HepG2 (cell line): ENCODE measurements around the gene IER2. TPM values are rescaled to one million over a fixed set of nuclear protein-coding genes. Genes with fewer than 3 reads are reported as not detected.

ENCODE experiments used
- IKZF5 ChIP-seq: IDR thresholded peaks from 2 replicates; pipeline ENCODE4 v1.6.1; 2018; ENCODE audit warnings: missing genetic modification reagents, mild to moderate bottlenecking, missing compliant biosample characterization
- KDM2A ChIP-seq: sonication (generic); formaldehyde crosslinking; IDR thresholded peaks from 2 replicates; pipeline ENCODE4 v1.4.0; 2020; ENCODE audit warnings: low read depth, missing genetic modification reagents, borderline replicate concordance
- MAF1 ChIP-seq: sonication (generic); formaldehyde crosslinking; IDR thresholded peaks from 2 replicates; pipeline ENCODE4 v1.5.0; 2020; ENCODE audit warnings: missing genetic modification reagents, borderline replicate concordance
- MIER3 ChIP-seq: IDR thresholded peaks from 2 replicates; pipeline ENCODE4 v1.6.1; 2016; ENCODE audit warnings: missing compliant biosample characterization, borderline replicate concordance
- NCOR1 ChIP-seq: fragments of 200-600 bp; sonication (generic); IDR thresholded peaks from 2 replicates; pipeline ENCODE4 v1.7.0; 2017; ENCODE audit warnings: antibody characterized with exemption, low read length, borderline replicate concordance
- NR2F6 ChIP-seq, 2 experiments: IDR thresholded peaks; 2 replicates each; pipeline ENCODE4 v1.6.1; 2016; ENCODE audit warnings: antibody characterized with exemption in 1 of 2, mild to moderate bottlenecking in 1 of 2
- SMAD3 ChIP-seq: sonication (generic); formaldehyde crosslinking; IDR thresholded peaks from 2 replicates; pipeline ENCODE4 v1.4.0; 2020; ENCODE audit warnings: missing genetic modification reagents
- SOX13 ChIP-seq, 3 experiments: fragments of 450-650 bp in 1 of 3; sonication (generic) in 1 of 3; formaldehyde crosslinking in 1 of 3; IDR thresholded peaks in 2 of 3; conservative IDR thresholded peaks in 1 of 3; 2 replicates each; pipeline versions ENCODE4 v1.5.0 to v1.6.1; 2016 to 2020; ENCODE audit warnings: antibody characterized with exemption in 1 of 3, mild to moderate bottlenecking in 1 of 3, missing compliant biosample characterization in 1 of 3, missing genetic modification reagents in 1 of 3, moderate library complexity in 1 of 3
- THRA ChIP-seq: sonication (generic); formaldehyde crosslinking; IDR thresholded peaks from 2 replicates; pipeline ENCODE4 v1.4.0; 2020; ENCODE audit warnings: missing genetic modification reagents, borderline replicate concordance
- ZBTB26 ChIP-seq: IDR thresholded peaks from 2 replicates; pipeline ENCODE4 v1.6.1; 2016; ENCODE audit warnings: missing compliant biosample characterization, missing genetic modification reagents, borderline replicate concordance
- ZBTB7B ChIP-seq: sonication (generic); formaldehyde crosslinking; IDR thresholded peaks from 2 replicates; pipeline ENCODE4 v1.4.0; 2020; ENCODE audit warnings: missing genetic modification reagents
- polyA plus RNA-seq, 8 experiments: library from polyadenylated mRNA; depleted of rRNA in 3 of 8; stranded (reverse) in 7 of 8; unstranded in 1 of 8; fragments of >200 nt; fragmentation: Illumina TruSeq in 4 of 8; extraction: Trizol in 4 of 8; gene quantifications; 2 replicates each; pipeline versions ENCODE4 v1.2.1 to v1.2.3, GENCODE V29; 2011 to 2016; ENCODE audit warnings: low read depth in 4 of 8, missing spikeins in 1 of 8, mixed read lengths in 1 of 8; ENCODE audit not compliant: insufficient read depth in 1 of 8
- total RNA-seq, 5 experiments: library from RNA; depleted of rRNA; stranded (reverse); fragments of >200 nt; fragmentation: Illumina TruSeq; extraction: Trizol; gene quantifications; 2 replicates each; pipeline ENCODE4 v1.2.3, GENCODE V29; 2016; ENCODE audit warnings: low read depth in 1 of 5
- TF ChIP-seq, protein P1 (sequence below): fragments of 450-650 bp; IDR thresholded peaks from 2 replicates; pipeline ENCODE4 v1.6.1; 2017; ENCODE audit warnings: mild to moderate bottlenecking
- TF ChIP-seq, protein P2 (sequence below): sonication (generic); formaldehyde crosslinking; IDR thresholded peaks from 2 replicates; pipeline ENCODE4 v1.5.1; 2020; ENCODE audit warnings: mild to moderate bottlenecking, missing genetic modification reagents
- TF ChIP-seq, protein P3 (sequence below): sonication (generic); formaldehyde crosslinking; IDR thresholded peaks from 2 replicates; pipeline ENCODE4 v1.5.0; 2020; ENCODE audit warnings: mild to moderate bottlenecking, missing genetic modification reagents
- TF ChIP-seq, protein P4 (sequence below): IDR thresholded peaks from 2 replicates; pipeline ENCODE4 v1.6.1; 2016; ENCODE audit warnings: missing genetic modification reagents, missing compliant biosample characterization

Gene IER2
- total and polyA plus RNA-seq, 2 of the 13 experiments (the other 11 are each of a cell fraction or from before 2014, with no cell fraction given) = 10.1 to 14.3 TPM

GRCh38 chr19:13195678-13196077 is 45.5 kb downstream of the IER2 start (continued):
- TF ChIP-seq MIER3 (CRISPR knock-in tag) = 0 out of 2 replicates have a peak, but pooled peaks have one; percentile 55
- TF ChIP-seq, protein P1, sequence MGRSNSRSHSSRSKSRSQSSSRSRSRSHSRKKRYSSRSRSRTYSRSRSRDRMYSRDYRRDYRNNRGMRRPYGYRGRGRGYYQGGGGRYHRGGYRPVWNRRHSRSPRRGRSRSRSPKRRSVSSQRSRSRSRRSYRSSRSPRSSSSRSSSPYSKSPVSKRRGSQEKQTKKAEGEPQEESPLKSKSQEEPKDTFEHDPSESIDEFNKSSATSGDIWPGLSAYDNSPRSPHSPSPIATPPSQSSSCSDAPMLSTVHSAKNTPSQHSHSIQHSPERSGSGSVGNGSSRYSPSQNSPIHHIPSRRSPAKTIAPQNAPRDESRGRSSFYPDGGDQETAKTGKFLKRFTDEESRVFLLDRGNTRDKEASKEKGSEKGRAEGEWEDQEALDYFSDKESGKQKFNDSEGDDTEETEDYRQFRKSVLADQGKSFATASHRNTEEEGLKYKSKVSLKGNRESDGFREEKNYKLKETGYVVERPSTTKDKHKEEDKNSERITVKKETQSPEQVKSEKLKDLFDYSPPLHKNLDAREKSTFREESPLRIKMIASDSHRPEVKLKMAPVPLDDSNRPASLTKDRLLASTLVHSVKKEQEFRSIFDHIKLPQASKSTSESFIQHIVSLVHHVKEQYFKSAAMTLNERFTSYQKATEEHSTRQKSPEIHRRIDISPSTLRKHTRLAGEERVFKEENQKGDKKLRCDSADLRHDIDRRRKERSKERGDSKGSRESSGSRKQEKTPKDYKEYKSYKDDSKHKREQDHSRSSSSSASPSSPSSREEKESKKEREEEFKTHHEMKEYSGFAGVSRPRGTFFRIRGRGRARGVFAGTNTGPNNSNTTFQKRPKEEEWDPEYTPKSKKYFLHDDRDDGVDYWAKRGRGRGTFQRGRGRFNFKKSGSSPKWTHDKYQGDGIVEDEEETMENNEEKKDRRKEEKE = no peak
- TF ChIP-seq, protein P2, sequence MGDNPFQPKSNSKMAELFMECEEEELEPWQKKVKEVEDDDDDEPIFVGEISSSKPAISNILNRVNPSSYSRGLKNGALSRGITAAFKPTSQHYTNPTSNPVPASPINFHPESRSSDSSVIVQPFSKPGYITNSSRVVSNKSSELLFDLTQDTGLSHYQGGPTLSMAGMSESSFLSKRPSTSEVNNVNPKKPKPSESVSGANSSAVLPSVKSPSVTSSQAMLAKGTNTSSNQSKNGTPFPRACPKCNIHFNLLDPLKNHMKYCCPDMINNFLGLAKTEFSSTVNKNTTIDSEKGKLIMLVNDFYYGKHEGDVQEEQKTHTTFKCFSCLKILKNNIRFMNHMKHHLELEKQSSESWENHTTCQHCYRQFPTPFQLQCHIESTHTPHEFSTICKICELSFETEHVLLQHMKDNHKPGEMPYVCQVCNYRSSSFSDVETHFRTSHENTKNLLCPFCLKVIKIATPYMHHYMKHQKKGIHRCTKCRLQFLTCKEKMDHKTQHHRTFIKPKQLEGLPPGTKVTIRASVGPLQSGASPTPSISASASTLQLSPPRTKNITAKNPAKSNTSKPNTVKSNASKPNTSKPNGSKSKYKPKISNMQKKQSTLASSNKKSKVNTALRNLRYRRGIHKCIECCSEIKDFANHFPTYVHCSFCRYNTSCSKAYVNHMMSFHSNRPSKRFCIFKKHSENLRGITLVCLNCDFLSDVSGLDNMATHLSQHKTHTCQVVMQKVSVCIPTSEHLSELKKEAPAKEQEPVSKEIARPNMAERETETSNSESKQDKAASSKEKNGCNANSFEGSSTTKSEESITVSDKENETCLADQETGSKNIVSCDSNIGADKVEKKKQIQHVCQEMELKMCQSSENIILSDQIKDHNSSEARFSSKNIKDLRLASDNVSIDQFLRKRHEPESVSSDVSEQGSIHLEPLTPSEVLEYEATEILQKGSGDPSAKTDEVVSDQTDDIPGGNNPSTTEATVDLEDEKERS (CRISPR knock-in tag) = peak; percentile 39; the same call in 1 of the 2 replicates
- TF ChIP-seq SMAD3 (CRISPR knock-in tag) = peak; percentile 45; the same call in 1 of the 2 replicates
- no peak for TF ChIP-seq NR2F6 (IDR thresholded peaks at IDR 0.05)
- peak; percentile 58; the same call in 1 of the 2 replicates for TF ChIP-seq NR2F6 (CRISPR knock-in tag; IDR thresholded peaks at IDR 0.05)
- TF ChIP-seq THRA (CRISPR knock-in tag) = peak; percentile 84; the same call in 1 of the 2 replicates
- TF ChIP-seq SOX13 (IDR thresholded peaks at IDR 0.05) = no peak
- TF ChIP-seq SOX13 (CRISPR knock-in tag; conservative IDR thresholded peaks at IDR 0.05 in 1 of 2, IDR thresholded peaks at IDR 0.05 in 1 of 2) = no peak
- TF ChIP-seq KDM2A = peak; percentile 50; the same call in 1 of the 2 replicates
- TF ChIP-seq MAF1 = no peak
- TF ChIP-seq, protein P3, sequence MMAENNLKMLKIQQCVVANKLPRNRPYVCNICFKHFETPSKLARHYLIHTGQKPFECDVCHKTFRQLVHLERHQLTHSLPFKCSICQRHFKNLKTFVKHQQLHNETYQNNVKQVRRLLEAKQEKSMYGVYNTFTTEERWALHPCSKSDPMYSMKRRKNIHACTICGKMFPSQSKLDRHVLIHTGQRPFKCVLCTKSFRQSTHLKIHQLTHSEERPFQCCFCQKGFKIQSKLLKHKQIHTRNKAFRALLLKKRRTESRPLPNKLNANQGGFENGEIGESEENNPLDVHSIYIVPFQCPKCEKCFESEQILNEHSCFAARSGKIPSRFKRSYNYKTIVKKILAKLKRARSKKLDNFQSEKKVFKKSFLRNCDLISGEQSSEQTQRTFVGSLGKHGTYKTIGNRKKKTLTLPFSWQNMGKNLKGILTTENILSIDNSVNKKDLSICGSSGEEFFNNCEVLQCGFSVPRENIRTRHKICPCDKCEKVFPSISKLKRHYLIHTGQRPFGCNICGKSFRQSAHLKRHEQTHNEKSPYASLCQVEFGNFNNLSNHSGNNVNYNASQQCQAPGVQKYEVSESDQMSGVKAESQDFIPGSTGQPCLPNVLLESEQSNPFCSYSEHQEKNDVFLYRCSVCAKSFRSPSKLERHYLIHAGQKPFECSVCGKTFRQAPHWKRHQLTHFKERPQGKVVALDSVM (CRISPR knock-in tag) = peak; percentile 85
- 0 out of 2 replicates have a peak, but pooled peaks have one; percentile 34 for TF ChIP-seq IKZF5 (CRISPR knock-in tag)
- peak; percentile 39; the same call in 1 of the 2 replicates for TF ChIP-seq NCOR1
- TF ChIP-seq, protein P4, sequence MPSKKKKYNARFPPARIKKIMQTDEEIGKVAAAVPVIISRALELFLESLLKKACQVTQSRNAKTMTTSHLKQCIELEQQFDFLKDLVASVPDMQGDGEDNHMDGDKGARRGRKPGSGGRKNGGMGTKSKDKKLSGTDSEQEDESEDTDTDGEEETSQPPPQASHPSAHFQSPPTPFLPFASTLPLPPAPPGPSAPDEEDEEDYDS (CRISPR knock-in tag) = no peak
- peak; percentile 93 for TF ChIP-seq ZBTB26 (CRISPR knock-in tag)
- no peak for TF ChIP-seq ZBTB7B
